Transverse colon (tissue), 4 donors: Measurements from ENCODE around the gene HYAL3. TPM values are rescaled to one million over a fixed set of nuclear protein-coding genes. Genes with fewer than 3 reads are reported as not detected.

Source experiments
- DNase-seq: peaks from one replicate; pipeline ENCODE4 v3.0.0-alpha.2; 2019
- H3K27ac ChIP-seq, 4 donors: fragments of 200-600 bp; sonication (generic); 2 replicates each; pipeline ENCODE4 v1.5.1; 2016 to 2018; ENCODE audit warnings: inconsistent platforms in 4 of 4
- H3K27me3 ChIP-seq: fragments of 200-600 bp; sonication (generic); 2 replicates; pipeline ENCODE4 v1.5.1; 2017; ENCODE audit warnings: inconsistent platforms
- H3K36me3 ChIP-seq, 4 donors: fragments of 200-600 bp; sonication (generic); 2 replicates each; pipeline ENCODE4 v1.5.1; 2017 to 2019; ENCODE audit warnings: inconsistent platforms in 4 of 4
- H3K4me1 ChIP-seq, 4 donors: fragments of 200-600 bp; sonication (generic); 2 replicates each; pipeline ENCODE4 v1.5.1; 2017 to 2020; ENCODE audit warnings: inconsistent platforms in 4 of 4
- H3K4me3 ChIP-seq, 4 donors: fragments of 200-600 bp; sonication (generic); 1 replicate in 1 of 4; 2 replicates in 3 of 4; pipeline versions ENCODE4 v1.5.1 to v1.6.1; 2017 to 2019; ENCODE audit warnings: inconsistent platforms in 4 of 4
- H3K9me3 ChIP-seq, 2 donors: fragments of 200-600 bp; sonication (generic); 2 replicates each; pipeline ENCODE4 v1.5.1; 2017 to 2019; ENCODE audit warnings: inconsistent platforms in 2 of 2
- CTCF ChIP-seq, 5 experiments: fragments of 200-600 bp in 3 of 5; fragments of 450-650 bp in 2 of 5; sonication (generic) in 3 of 5; IDR thresholded peaks; 1 replicate in 2 of 5; 2 replicates in 3 of 5; pipeline ENCODE4 v1.5.1; 2016 to 2017; ENCODE audit warnings: antibody characterized with exemption in 5 of 5, inconsistent platforms in 3 of 5, mild to moderate bottlenecking in 2 of 5, moderate library complexity in 1 of 5
- EP300 ChIP-seq: sonication (generic); formaldehyde crosslinking; IDR thresholded peaks from one replicate; pipeline ENCODE4 v1.6.1; 2017; ENCODE audit warnings: antibody characterized with exemption, low read depth
- POLR2AphosphoS5 ChIP-seq, 3 donors: sonication (generic); formaldehyde crosslinking; IDR thresholded peaks; one replicate each; pipeline ENCODE4 v1.6.1; 2016; ENCODE audit warnings: antibody characterized with exemption in 3 of 3
- WGBS, 2 donors: methylation state at CpG; one replicate each; pipeline ENCODE4 v1.1.5; 2018; ENCODE audit warnings: low coverage in 1 of 2; 5-methylcytosine and 5-hydroxymethylcytosine counted together
- in situ Hi-C, 4 donors: fragments of 200-750 bp; cut with MboI; loops; one replicate each; pipeline versions ENCODE4 v1.15.0 to v1.15.1; 2017; ENCODE audit warnings: low sequenced_read_pairs in 3 of 4, low pct_ligation_motif_present in 1 of 4, low pct_unique_long_range_greater_than_20kb in 1 of 4
- intact Hi-C: fragments of 100-400 bp; cut with DNase I; formaldehyde crosslinking; loops from one replicate; pipeline ENCODE4 v1.15.1; 2023; ENCODE audit warnings: low total_unique reads
- total RNA-seq, 4 donors: library from RNA; depleted of rRNA; stranded (reverse); fragments of >200 nt; gene quantifications; one replicate each; pipeline ENCODE4 v1.1.0, GENCODE V29; 2016

HYAL3 gene
- total RNA-seq, 4 donors from 2014 or later, result 0.79 to 11.2 (median 3.8) TPM

GRCh38 chr3:50242851-50243542, 56.2 kb downstream of the HYAL3 start:
- intact Hi-C loops, result no loop called here
- no peaks in the 10 kb centered on the region for H3K27me3 ChIP-seq
- peak; percentile 65 for DNase-seq
- no peaks in the 10 kb centered on the region for H3K36me3 ChIP-seq
- no peaks in the 10 kb centered on the region for H3K9me3 ChIP-seq
- peak overlapping the region; percentile 69 to 91 (median 78) for H3K27ac ChIP-seq
- in situ Hi-C loops, result no loop called here
- whole genome bisulfite sequencing, 2 donors, result 20 to 51% methylated on average over 1 to 14 of the region's 14 CpGs
- H3K4me1 ChIP-seq, result peaks cover 60 to 95% (median 69%) of the 10 kb centered on the region in 4 donors
- no peak for TF ChIP-seq EP300
- no peak for TF ChIP-seq CTCF (IDR thresholded peaks at IDR 0.05)
- no peak for TF ChIP-seq POLR2AphosphoS5 (IDR thresholded peaks at IDR 0.05)
- peak overlapping the region in 1 of 4 donors; percentile 10 for H3K4me3 ChIP-seq

Other genes starting within 250 kb of the HYAL3 start
- gene RBM5, start 210.5 kb downstream of the HYAL3 start, total RNA-seq, result 100 to 1,000 TPM; 238 to 391 (median 304) TPM
- gene SEMA3F, start 144.1 kb downstream of the HYAL3 start, total RNA-seq, result 10 to 100 TPM in 1 of 4 donors, 1 to 10 TPM in 3; 1.9 to 30.6 (median 3.8) TPM
- not detected for gene GNAT1, start 107.8 kb downstream of the HYAL3 start, total RNA-seq
- not detected for gene SLC38A3, start 94.1 kb downstream of the HYAL3 start, total RNA-seq
- gene GNAI2, start 63.2 kb downstream of the HYAL3 start, total RNA-seq, result 100 to 1,000 TPM in 1 of 4 donors, 10 to 100 TPM in 3; 69.6 to 322 (median 74.8) TPM
- gene SEMA3B, start 30.3 kb downstream of the HYAL3 start, total RNA-seq, result 100 to 1,000 TPM in 2 of 4 donors, 10 to 100 TPM in 2; 59.5 to 423 (median 122) TPM
- gene LSMEM2, start 20.3 kb downstream of the HYAL3 start, total RNA-seq, result not detected
- 100 to 1,000 TPM in 1 of 4 donors, 10 to 100 TPM in 3; 44.9 to 183 (median 59.5) TPM for gene IFRD2, start 7.0 kb downstream of the HYAL3 start, total RNA-seq
- 10 to 100 TPM in 1 of 4 donors, 1 to 10 TPM in 3; 5.2 to 13.0 (median 7.8) TPM for gene NAA80, start within 50 bp of the HYAL3 start, total RNA-seq
- gene HYAL1, start 4.2 kb upstream of the HYAL3 start, total RNA-seq, result 10 to 100 TPM in 1 of 4 donors, 1 to 10 TPM in 3; 1.8 to 13.8 (median 3.8) TPM
- 10 to 100 TPM; 18.7 to 51.1 (median 32.0) TPM for gene HYAL2, start 23.3 kb upstream of the HYAL3 start, total RNA-seq
- 10 to 100 TPM in 3 of 4 donors, 1 to 10 TPM in 1; 7.9 to 39.6 (median 28.0) TPM for gene TUSC2, start 28.8 kb upstream of the HYAL3 start, total RNA-seq
- gene RASSF1, start 41.4 kb upstream of the HYAL3 start, total RNA-seq, result 10 to 100 TPM in 3 of 4 donors, 1 to 10 TPM in 1; 9.8 to 29.2 (median 21.7) TPM
- not detected for gene ZMYND10, start 46.3 kb upstream of the HYAL3 start, total RNA-seq
- gene NPRL2, start 51.4 kb upstream of the HYAL3 start, total RNA-seq, result 10 to 100 TPM in 2 of 4 donors, 1 to 10 TPM in 2; 6.0 to 29.2 (median 13.1) TPM
- 10 to 100 TPM; 23.7 to 53.9 (median 35.6) TPM for gene CYB561D2, start 51.5 kb upstream of the HYAL3 start, total RNA-seq
- 100 to 1,000 TPM in 1 of 4 donors, 10 to 100 TPM in 3; 71.8 to 103 (median 81.9) TPM for gene TMEM115, start 60.1 kb upstream of the HYAL3 start, total RNA-seq
- 1 to 10 TPM in 2 of 4 donors, under 1 TPM in 2; 0.48 to 2.2 (median 0.87) TPM for gene CACNA2D2, start 204.2 kb upstream of the HYAL3 start, total RNA-seq